CD4-positive, alpha-beta T cell (primary cell): ENCODE data around the gene LRRN3. TPM values are rescaled to one million over a fixed set of nuclear protein-coding genes. Genes with fewer than 3 reads are reported as not detected.
A peak's percentile ranks its signal among the peaks of the same experiment; 100 is the strongest.

Source experiments
- ATAC-seq: fragments of 200-7000 bp; cut with Tn5 transposase; one replicate; pipeline ENCODE4 v1.10.0; 2022; ENCODE audit warnings: mild to moderate bottlenecking; ENCODE audit not compliant: poor library complexity
- CTCF ChIA-PET: fragments of 350-600 bp; sonication (Branson Sonifier 250); formaldehyde crosslinking; loops from one replicate; lab custom pipeline; 2021; ENCODE audit warnings: antibody characterized with exemption, inconsistent platforms; lab: Charles Lee
- POLR2A ChIA-PET: fragments of 350-600 bp; sonication (Branson Sonifier 250); formaldehyde crosslinking; loops from one replicate; lab custom pipeline; 2021; ENCODE audit warnings: antibody characterized with exemption, inconsistent platforms; lab: Charles Lee
- DNase-seq, 14 experiments: peaks; one replicate each; pipeline ENCODE4 v3.0.0-alpha.2; 2013 to 2020; ENCODE audit warnings: mixed read lengths in 2 of 14
- H3K27ac ChIP-seq, 2 donors: one replicate each; pipeline versions ENCODE4 v1.5.1 to v1.7.0; 2013; ENCODE audit warnings: low read length in 2 of 2, low read depth in 1 of 2, mild to moderate bottlenecking in 1 of 2
- H3K27me3 ChIP-seq, 2 experiments: 1 replicate in 1 of 2; 2 replicates in 1 of 2; pipeline versions ENCODE4 v1.6.1 to v1.7.0; 2013; ENCODE audit warnings: low read length in 2 of 2, control low read depth in 1 of 2, mild to moderate bottlenecking in 1 of 2, moderate library complexity in 1 of 2; ENCODE audit not compliant: insufficient read depth in 2 of 2, control insufficient read depth in 1 of 2
- H3K36me3 ChIP-seq: one replicate; pipeline ENCODE4 v1.6.1; 2013; ENCODE audit warnings: low read length, control low read depth; ENCODE audit not compliant: insufficient read depth
- H3K4me1 ChIP-seq: one replicate; pipeline ENCODE4 v1.6.1; 2013; ENCODE audit warnings: low read length, control low read depth; ENCODE audit not compliant: insufficient read depth
- H3K4me3 ChIP-seq: one replicate; pipeline ENCODE4 v1.5.1; 2013; ENCODE audit warnings: mild to moderate bottlenecking, low read length, moderate library complexity
- H3K9me3 ChIP-seq, 2 experiments: 1 replicate in 1 of 2; 2 replicates in 1 of 2; pipeline versions ENCODE4 v1.6.1 to v1.7.0; 2013; ENCODE audit warnings: low read length in 2 of 2, mild to moderate bottlenecking in 2 of 2, control low read depth in 1 of 2, moderate library complexity in 1 of 2; ENCODE audit not compliant: control insufficient read depth in 1 of 2, insufficient read depth in 1 of 2
- H3K27ac Mint-ChIP-seq: one replicate; pipeline ENCODE4 v1.8.0; 2020; ENCODE audit warnings: mixed read lengths
- H3K27me3 Mint-ChIP-seq: one replicate; pipeline ENCODE4 v1.8.0; 2021; ENCODE audit warnings: mixed read lengths
- H3K36me3 Mint-ChIP-seq: one replicate; pipeline ENCODE4 v1.8.0; 2021; ENCODE audit warnings: low read depth, mixed read lengths
- H3K4me1 Mint-ChIP-seq: one replicate; pipeline ENCODE4 v1.8.0; 2021; ENCODE audit warnings: low read depth, mixed read lengths
- H3K4me3 Mint-ChIP-seq: one replicate; pipeline ENCODE4 v1.8.0; 2020; ENCODE audit warnings: mild to moderate bottlenecking, mixed read lengths
- H3K9me3 Mint-ChIP-seq: one replicate; pipeline ENCODE4 v1.8.0; 2020; ENCODE audit warnings: mixed read lengths
- CTCF ChIP-seq: fragments of 200-600 bp; IDR thresholded peaks from one replicate; pipeline ENCODE4 v1.8.0; 2022; ENCODE audit warnings: antibody characterized with exemption, mild to moderate bottlenecking
- intact Hi-C, 2 experiments: fragments of 100-400 bp; cut with DNase I in 1 of 2; cut with micrococcal nuclease in 1 of 2; formaldehyde crosslinking; loops; one replicate each; pipeline versions ENCODE4 v1.15.1 to v1.9.0; 2023 to 2025; cut with DNase I, micrococcal nuclease
- total RNA-seq, 174 experiments: library from RNA in 2 of 174; stranded (reverse) in 2 of 174; gene quantifications; one replicate each; pipeline ENCODE4 v1.2.3 and lab custom pipeline; 2021 to 2026

Gene LRRN3
- total RNA-seq, 2 experiments from 2014 or later, result 3.8 to 6.0 TPM

- ATAC-seq (no peak), DNase-seq (no peak)
- Histone ChIP-seq H3K4me1 (no peaks in the 10 kb centered on the region), H3K27ac (no peak overlapping the region), H3K4me3 (no peak overlapping the region), H3K36me3 (no peaks in the 10 kb centered on the region), H3K27me3 (no peaks in the 10 kb centered on the region), H3K9me3 (no peaks in the 10 kb centered on the region)
- H3K9me3 Mint-ChIP-seq, result no peaks in the 10 kb centered on the region
- TF ChIP-seq CTCF, result no peak
- peaks cover 76% of the 10 kb centered on the region for H3K36me3 Mint-ChIP-seq
- peak overlapping the region; percentile 18 for H3K27ac Mint-ChIP-seq
- ChIA-PET CTCF (no interaction called here), POLR2A (no interaction called here)
- H3K4me3 Mint-ChIP-seq, result no peak overlapping the region
- H3K27me3 Mint-ChIP-seq, result no peaks in the 10 kb centered on the region
- peaks cover 71% of the 10 kb centered on the region for H3K4me1 Mint-ChIP-seq
- intact Hi-C loops, result loop anchor here in 1 of 2 experiments (5.0 to 10.0 kb wide), 3 partner anchors 460 to 1263 kb away; partner anchors contain the start of gene IMMP2L
These were observed 14.3 kb downstream of the LRRN3 start for GRCh38 chr7:111105269-111105668.

DNA sequence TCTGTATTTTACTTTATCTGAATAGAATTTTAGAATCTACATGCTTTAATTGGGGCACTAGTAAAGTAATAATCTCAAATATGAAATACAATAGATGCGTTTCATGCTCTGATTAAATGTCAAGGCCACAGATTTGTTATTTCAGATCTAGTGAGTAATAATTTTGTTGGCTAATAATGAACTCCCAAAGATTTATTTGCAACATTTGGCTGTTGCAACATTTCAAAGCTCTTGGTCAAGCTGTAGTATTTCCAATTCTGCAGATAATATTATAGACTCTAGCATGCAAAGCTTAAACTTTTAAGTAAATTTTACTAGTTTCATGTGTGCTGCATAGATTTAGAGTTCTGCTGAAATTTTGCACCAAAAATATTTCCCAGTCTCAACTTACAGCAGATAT lies 16.7 kb downstream of the LRRN3 start:
- ChIA-PET CTCF (interaction anchor here (0.9 kb wide), 1 partner anchor 9 kb away, joined by 3 read pairs; no protein-coding TSS in a partner anchor), POLR2A (no interaction called here)
- H3K36me3 Mint-ChIP-seq, result peaks cover 77% of the 10 kb centered on the region

DNA sequence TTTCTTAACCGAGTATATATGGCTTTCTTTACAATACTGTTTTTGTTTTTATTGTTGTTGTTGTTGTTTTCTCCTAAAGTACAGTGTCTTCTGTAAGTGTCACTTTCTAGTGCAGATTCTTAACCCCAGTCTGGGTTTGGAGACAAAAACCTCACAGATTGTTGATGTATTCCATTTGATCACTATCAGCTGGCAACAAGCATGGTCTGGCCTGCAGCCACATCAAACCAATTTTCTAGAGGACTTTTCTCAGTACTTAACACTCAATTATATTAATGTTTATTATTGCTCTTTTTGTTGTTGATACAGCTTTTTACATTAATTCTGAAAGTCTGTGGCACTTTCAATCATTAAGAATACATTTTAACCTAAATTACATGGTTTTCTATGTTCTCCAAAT lies 17.1 kb downstream of the LRRN3 start:
- Histone ChIP-seq H3K9me3 (no peaks in the 10 kb centered on the region), H3K27me3 (no peaks in the 10 kb centered on the region), H3K36me3 (no peaks in the 10 kb centered on the region), H3K27ac (no peak overlapping the region), H3K4me1 (no peaks in the 10 kb centered on the region), H3K4me3 (no peak overlapping the region)
- H3K4me3 Mint-ChIP-seq, result no peak overlapping the region
- TF ChIP-seq CTCF, result no peak
- CTCF ChIA-PET, result interaction anchor here (0.9 kb wide), 1 partner anchor 9 kb away, joined by 3 read pairs; no protein-coding TSS in a partner anchor
- H3K27me3 Mint-ChIP-seq, result no peaks in the 10 kb centered on the region
- intact Hi-C loops, result loop anchor here in 1 of 2 experiments (5.0 to 10.0 kb wide), 3 partner anchors 457 to 1266 kb away; partner anchors contain the start of gene IMMP2L
- peaks cover 62% of the 10 kb centered on the region for H3K4me1 Mint-ChIP-seq
- DNase-seq (no peak), ATAC-seq (no peak)
- no peaks in the 10 kb centered on the region for H3K9me3 Mint-ChIP-seq
- H3K27ac Mint-ChIP-seq, result no peak overlapping the region
- peaks cover 79% of the 10 kb centered on the region for H3K36me3 Mint-ChIP-seq
- POLR2A ChIA-PET, result interaction anchor here (0.7 to 1.5 kb wide), 2 partner anchors 9 to 317 kb away, joined by 3 to 12 read pairs; no protein-coding TSS in a partner anchor

More for the DNA sequence above, 16.7 kb downstream of the LRRN3 start:
- Mint-ChIP-seq H3K27ac (no peak overlapping the region), H3K9me3 (no peaks in the 10 kb centered on the region), H3K4me1 (peaks cover 63% of the 10 kb centered on the region), H3K4me3 (no peak overlapping the region), H3K27me3 (no peaks in the 10 kb centered on the region)
- Histone ChIP-seq H3K27ac (no peak overlapping the region), H3K27me3 (no peaks in the 10 kb centered on the region), H3K4me1 (no peaks in the 10 kb centered on the region), H3K4me3 (no peak overlapping the region), H3K9me3 (no peaks in the 10 kb centered on the region), H3K36me3 (no peaks in the 10 kb centered on the region)
- no peak for DNase-seq
- ATAC-seq, result no peak
- no peak for TF ChIP-seq CTCF
- intact Hi-C loops, result loop anchor here in 1 of 2 experiments (5.0 to 10.0 kb wide), 3 partner anchors 457 to 1265 kb away; partner anchors contain the start of gene IMMP2L
